GM23338 (cell line): ENCODE data around the gene AP3D1. TPM values are rescaled to one million over a fixed set of nuclear protein-coding genes. Genes with fewer than 3 reads are reported as not detected.

Experiments used
- JUNB ChIP-seq: IDR thresholded peaks from one replicate; pipeline ENCODE4 v1.6.1; 2016; ENCODE audit warnings: antibody characterized with exemption; ENCODE audit not compliant: unreplicated experiment
- REST ChIP-seq: IDR thresholded peaks from one replicate; pipeline ENCODE4 v1.6.1; 2018; ENCODE audit warnings: antibody characterized with exemption; ENCODE audit not compliant: unreplicated experiment
- ZNF114 ChIP-seq: fragments of 250-450 bp; sonication (Bioruptor Pico); IDR thresholded peaks from 2 replicates; pipeline ENCODE4 v1.5.0; 2020; ENCODE audit warnings: mild to moderate bottlenecking, moderate library complexity
- ZNF331 ChIP-seq: fragments of 250-450 bp; sonication (Bioruptor Pico); IDR thresholded peaks from 2 replicates; pipeline ENCODE4 v1.5.0; 2020; ENCODE audit warnings: low read depth, mild to moderate bottlenecking, moderate library complexity
- ZNF462 ChIP-seq: fragments of 250-450 bp; sonication (Bioruptor Pico); IDR thresholded peaks from 2 replicates; pipeline ENCODE4 v1.5.0; 2020; ENCODE audit warnings: mild to moderate bottlenecking, moderate library complexity
- polyA plus RNA-seq: library from polyadenylated mRNA; unstranded; fragments of >200 nt; fragmentation: Nextera tagmentation; extraction: Ambion mirVana; gene quantifications from 2 replicates; pipeline ENCODE4 v1.2.1, GENCODE V29; 2016
- total RNA-seq: library from RNA; depleted of rRNA; stranded (reverse); fragments of >200 nt; shearing (Covaris generic); gene quantifications from 2 replicates; pipeline ENCODE4 v1.2.3, GENCODE V29; 2014

Gene AP3D1
- total and polyA plus RNA-seq, 2 experiments from 2014 or later: 101 to 236 TPM

GRCh38 chr19:2188708-2189385 lies 37.5 kb upstream of the AP3D1 start (continued):
- no peak for TF ChIP-seq REST
- no peak for TF ChIP-seq ZNF462 (CRISPR knock-in tag)
- TF ChIP-seq ZNF114 (CRISPR knock-in tag): no peak
- TF ChIP-seq JUNB: no peak
- no peak for TF ChIP-seq ZNF331 (CRISPR knock-in tag)
